ELF-1 (cell line): Measurements from ENCODE around the gene TEX52.
"Not testable (repeated sequence)": the region's sequence is repeated elsewhere in the genome, so short reads cannot be mapped to it uniquely, and the experiment has no call there.

Source experiments
- DNase-seq: peaks from one replicate; pipeline ENCODE4 v3.0.0-alpha.2; 2016; ENCODE audit warnings: low read depth, low spot score

Gene TEX52

DNA sequence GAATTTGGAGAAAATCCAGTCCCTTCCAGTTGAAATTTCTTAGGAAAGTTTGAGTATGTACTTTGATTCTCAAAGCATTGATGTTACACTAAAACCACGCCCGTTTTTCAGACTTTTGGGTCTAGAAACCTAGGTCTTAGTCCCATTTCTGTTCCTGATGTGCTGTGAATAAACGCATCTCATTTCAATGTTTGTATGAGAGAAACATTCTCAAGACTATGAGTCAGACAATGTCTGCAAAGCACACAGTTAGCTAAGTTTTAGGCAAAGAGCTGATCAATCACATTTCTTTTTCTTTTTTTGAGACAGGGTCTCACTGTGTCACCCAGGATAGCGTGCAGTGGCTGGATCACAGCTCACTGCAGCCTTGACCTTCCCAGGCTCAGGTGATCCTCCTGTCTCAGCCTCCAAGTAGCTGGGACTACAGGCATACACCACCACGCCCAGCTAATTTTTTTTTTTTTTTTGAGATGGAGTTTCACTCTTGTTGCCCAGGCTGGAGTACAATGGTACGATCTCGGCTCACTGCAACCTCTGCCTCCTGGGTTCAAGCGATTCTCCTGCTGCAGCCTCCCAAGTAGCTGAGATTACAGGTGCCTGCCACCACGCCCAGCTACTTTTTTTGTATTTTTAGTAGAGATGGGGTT is 12.3 kb upstream of the TEX52 start:
- not testable (repeated sequence) for DNase-seq

DNA sequence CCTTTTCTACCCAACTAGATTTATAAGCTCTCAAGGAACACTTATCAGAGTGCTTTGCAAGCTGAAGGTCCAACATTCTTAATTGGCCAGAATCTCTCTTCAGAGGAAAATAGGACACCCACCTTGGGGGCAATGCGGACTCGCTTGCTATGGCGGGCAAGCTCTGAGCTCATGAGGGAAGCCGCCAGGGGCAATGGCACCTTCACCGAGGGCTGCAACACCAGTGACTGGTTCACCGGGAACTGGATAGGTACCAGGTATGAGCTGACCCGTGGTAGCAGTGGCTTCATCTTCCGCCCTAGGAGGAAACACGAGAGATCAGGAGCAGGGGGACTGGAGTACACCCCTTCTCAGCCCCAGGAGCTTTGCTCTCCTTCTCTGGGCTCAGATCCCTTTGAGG is 7.4 kb upstream of the TEX52 start:
- DNase-seq, result no peak

DNA sequence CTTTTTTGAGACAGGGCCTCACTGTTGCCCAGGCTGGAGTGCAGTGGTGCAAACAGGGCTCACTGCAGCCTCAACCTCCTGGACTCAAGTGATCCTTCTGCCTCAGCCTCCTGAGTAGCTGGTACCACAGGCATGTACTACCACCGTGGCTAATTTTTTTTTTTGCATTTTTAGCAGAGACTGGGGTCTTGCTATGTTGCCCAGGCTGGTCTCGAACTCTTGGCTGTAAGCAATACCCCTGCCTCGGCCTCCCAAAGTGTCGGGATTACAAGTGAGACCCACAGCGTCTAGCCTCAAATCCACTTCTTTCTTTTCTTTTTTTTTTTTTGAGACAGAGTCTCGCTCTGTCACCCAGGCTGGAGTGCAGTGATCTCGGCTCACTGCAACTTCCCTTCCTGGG is 6.6 kb upstream of the TEX52 start:
- DNase-seq, result not testable (repeated sequence)

DNA sequence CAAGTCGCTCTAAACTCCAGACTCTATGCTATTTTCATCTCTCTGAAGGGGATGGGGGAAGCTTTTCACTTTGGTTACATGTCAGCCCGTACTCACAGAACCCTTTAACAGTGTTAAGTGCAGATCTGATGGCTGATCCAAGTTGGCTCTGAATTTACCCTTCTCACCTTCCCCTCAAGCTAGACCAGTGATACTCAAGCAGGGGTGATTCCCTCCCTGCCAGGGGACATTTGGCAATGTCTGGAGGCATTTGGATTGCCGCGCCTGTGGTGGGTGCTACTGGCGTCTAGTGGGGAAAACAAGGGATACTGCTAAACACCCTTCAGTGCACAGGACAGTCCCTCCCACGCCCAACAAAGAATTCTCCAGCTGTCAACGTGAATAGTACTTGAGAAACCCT is 6.0 kb upstream of the TEX52 start:
- no peak for DNase-seq

DNA sequence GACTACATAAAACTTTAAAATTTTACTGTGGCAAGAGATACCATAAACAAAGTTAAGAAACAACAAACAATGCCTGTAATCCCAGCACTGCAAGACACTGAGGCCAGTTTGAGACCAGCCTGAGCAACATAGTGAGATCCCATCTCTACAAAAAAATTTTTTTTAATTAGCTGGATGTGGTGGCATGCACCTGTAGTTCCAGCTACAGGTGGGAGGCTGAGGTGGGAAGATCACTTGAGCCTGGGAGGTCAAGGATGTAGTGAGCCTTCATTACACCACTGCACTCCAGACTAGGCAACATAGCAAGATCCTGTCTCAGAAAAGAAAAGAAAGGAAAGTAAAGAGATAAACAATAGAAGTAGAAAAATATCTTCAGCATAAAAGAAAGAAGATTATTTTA is 3.3 kb upstream of the TEX52 start:
- DNase-seq, result no peak

DNA sequence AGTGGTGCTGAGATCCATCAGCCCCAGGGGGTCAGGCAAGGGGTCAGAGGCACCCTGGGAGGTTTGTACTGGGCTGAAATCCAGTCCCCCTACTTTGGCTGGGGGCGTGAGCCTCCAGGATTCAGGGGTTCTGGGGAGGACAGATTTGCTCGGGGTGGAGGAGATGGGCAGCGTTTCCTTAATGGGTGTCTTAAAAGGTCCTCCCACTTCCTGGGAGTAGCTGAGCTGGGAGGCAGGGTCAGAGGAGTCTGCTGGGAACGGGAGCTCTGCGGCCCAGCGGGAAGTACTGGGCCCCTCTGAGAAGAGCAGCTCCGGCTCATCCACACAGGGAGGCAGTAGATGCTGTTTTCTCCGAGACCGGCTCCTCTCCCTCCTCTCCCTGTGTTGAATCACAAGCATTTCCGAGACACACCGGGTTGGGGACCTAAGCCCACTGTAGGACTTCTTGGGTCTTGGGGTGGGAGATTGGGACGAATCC is 2.1 kb upstream of the TEX52 start:
- no peak for DNase-seq

DNA sequence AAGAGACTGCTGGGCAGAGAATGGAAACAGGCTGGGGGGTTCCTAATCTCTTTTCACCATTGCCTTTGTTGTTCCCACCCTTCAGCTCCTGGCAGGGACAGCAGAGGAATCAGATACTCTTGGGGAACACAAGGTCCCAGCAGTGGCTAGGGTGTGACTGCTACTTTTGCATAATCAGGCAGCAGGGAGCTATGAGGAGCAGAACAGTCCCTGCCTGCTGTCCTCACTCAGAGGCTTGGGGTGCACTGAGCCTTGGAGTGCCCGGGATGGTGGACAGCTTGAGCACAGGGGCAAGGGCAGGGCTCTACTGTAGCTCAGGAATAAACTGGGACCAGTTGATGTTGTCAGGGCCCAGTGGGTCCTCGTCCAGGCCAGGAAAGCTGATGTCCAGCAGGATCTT is 1.5 kb upstream of the TEX52 start:
- DNase-seq, result no peak

DNA sequence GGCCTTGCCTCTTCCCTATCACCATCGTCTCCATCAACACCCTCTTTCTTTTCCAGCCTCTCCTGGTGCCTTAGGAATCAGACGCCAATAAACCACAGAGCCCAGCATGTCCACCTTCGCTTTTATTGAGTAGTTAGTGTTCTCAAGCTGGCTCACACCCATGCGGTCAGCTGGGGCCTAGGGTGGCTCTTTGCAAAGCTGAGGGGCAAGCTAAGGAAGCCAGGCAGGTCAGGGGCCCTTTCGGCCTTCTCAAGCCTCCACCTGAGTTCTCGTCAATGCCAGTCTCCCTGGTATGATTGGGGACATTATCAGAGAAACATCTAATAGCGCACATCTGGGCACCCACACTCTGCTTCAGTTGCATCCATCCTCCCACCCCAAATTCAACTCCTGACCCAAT is 737 bp upstream of the TEX52 start:
- DNase-seq, result no peak

DNA sequence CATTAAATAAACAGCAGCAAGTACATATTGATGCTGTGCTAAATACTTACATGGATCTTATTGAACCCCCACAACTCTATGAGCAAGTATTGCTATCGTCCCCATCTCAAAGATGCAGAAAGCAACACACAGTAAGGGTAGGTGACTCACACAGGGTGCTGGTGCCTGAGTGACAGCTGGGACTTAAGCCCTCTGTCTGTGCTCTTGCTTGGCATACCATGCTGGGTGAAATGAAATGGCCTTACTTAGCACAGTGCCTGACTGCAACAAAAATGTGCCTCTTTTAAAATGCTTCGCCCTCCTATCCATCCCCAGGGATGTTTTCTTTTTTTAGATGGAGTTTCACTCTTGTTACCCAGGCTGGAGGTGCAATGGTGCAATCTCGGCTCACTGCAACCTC is 788 bp downstream of the TEX52 start:
- no peak for DNase-seq

DNA sequence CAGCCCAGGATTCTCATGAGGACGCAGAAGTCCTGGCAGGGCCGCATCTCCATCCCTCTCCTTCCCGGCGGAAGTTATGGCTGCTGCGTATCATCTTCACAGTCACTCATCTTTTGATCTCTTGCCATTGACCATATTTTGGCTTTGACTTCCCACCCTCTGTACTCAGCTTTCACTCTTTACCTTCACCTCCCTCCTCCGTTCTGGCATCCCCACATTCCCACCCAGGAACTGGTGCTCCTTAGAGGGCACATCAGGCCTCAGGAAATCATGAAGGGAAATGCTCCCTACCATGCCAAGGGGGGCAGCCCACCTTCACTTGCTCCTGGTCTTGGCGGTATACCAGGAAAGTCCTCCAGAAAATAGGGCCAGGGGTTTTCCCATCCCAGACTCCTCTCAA is 1.3 kb downstream of the TEX52 start:
- no peak for DNase-seq

DNA sequence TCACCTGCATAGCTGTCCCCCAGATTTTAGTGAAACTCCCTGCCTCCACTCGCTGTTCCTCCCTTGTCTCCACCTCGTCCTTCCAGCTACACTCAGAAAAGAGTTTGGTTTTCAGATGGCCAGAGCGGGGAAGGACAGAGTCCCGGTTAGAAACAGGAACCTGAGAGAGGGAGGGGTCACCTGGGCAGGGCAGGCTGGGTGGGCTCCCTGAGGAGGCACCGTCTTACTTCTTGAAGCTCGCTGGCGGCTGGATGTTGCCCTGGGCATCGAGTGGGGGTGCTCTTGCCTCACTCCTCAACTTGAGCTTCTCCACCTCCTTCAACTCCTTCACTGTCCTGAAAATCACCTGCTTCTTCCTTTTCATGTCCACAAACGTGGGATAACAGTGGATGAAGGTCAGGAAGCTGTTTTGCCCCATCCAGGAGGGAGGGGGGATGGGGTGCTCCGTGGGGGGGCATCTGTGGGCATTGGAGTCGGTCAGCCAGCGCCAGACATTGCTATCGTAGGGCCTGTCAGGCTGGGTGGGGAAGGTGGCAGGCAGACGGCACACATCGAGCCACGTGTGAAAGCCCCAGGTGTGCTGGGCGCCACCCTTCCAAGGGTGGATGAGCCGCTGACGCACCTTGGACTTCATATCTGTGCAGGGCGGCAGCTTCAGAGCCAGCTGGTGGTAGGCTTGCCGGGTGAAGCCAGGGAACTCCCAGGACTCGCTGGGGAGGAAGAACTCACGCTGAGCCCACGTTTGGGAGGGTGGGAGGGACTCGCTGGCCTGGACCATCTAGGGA is 2.0 kb downstream of the TEX52 start:
- no peak for DNase-seq

DNA sequence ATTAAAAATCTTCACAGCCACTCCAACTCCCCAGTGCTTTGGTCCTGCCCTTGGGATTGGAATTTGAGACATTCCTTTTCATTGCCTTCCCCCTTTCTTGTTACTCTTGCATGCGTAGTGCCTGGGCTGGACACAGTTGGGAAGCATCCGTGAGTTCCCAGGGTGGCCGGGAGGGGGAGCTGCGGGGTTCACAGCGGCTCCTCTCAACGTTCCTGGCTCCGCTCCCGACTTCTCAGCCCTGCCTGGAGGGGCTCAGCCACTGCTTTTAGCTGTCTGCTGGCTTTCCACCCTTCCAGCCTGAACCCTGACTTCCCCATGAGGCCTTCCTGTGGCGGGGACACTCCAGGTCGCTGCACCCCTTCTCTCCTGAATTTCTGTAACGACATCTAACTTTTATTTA is 3.2 kb downstream of the TEX52 start:
- peak; percentile 98 for DNase-seq

DNA sequence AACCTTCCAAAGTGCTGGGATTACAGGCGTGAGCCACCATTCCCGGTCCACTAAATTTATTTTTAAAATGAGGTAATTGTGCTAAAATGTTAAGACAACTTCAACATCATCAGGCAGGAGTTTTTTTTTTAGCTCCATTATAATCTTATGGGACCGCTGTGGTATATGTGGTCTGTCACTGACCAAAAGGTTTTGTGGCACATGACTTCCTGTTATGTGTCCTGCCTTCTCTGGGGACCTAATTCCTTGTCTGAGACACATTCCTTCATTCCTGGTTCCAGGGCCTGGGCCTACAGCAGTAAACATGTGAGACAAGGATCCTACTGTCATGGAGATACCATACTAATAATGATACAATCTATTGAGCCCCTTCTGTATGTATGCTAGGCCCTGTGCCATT is 4.9 kb downstream of the TEX52 start:
- DNase-seq, result no peak

DNA sequence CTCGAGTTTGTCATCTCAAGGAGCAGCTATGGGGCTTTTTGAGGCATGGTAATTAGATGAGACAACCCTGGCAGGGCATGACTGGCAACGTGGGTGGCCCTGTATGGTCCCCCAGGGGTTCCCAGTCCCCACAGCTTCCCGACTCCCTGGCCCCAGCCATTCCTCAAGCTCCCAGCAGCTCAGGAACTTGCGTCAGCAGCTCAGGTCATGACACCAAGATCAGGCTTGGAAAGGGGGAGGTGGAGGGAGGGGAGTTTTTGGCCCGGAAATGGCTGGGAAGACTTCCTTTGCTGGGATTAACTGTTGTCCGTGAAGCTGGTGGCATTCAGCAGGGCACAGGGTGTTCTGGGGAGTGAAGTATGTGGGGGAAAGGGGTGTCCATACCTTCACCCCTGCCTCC is 11.6 kb downstream of the TEX52 start:
- DNase-seq, result peak; percentile 34

DNA sequence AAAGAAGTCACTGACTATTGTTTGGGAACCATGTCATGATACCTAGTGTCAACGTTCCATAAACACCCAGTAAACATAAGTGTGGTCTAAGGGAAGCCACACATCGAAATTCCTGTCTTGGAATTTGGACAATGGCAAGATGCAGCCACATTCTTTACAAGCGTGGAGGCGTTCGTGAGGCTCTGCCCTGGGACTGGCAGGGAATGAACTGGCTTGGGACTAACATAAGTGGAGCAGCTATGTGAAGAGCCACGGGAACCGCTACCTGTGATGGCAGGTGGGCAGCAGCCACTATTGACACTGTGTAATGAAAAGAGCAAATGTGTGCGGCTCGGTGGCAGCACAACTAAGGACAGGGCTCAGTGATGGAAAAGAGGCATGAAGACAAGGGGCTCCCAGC is 12.1 kb downstream of the TEX52 start:
- no peak for DNase-seq

DNA sequence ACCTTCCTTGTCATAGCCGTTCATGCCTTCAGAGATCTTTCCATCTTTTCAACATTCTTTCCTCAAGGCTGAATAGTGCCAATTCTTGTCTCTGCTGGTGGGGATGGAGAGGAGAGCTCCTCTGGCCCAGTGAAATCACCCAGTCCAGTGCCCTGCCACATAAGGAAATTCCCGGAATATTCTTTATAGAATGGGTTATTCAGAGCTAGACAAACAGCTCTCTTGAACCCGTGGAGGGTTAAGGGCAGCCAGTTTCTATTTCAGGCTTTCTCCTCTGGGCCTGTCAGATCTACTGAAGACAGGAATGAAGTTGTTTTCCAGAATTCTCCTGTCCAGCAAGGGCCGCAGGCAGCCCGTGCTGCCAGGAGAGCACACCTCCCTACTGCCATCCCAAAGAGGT is 13.9 kb downstream of the TEX52 start:
- DNase-seq, result no peak

DNA sequence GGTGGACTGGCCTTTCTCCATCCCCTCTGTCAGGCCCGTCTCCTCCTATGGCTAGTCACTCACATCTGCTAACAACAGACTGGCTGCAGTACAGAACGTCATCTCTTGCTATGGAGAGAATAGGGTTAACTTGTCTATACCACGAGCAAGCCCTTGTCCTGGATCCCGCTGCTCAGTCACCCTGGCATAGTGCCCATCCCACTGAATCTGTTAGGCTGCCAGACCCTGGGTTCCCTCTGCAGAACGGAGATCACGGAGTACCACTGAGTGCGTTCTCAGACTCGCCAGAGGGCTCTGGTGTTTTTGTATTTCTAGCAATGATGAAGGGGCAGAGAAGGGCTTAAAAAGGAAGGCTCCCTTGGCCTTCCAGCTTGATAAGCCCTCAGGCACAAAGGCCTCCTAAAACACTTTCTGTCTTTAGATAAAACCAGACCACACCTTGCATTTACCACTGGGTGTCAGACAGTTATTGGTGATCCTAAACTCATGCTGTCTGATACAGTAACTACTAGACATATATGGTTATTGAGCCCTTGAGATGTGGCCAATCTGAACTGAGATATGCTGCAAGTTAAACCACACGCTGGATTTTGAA is 15.7 kb downstream of the TEX52 start:
- DNase-seq, result no peak

DNA sequence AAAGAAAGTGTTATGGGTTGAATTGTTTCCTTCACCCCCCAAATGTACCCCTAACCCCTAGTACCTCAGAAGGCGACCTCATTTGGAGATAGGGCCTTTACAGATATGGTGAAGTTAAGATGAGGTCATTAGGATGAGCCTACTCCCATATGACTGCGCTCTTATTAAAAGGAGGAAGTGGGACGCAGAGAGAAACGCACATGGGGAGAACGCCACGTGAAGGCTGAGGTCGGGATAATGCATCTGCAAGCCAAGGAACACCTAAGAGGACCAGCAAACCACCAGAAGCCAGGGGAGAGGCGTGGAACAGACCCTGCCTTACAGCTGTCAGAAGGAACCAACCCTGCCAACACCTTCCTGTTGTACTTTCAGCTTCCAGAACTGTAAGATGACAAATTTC is 20.3 kb downstream of the TEX52 start:
- no peak for DNase-seq

DNA sequence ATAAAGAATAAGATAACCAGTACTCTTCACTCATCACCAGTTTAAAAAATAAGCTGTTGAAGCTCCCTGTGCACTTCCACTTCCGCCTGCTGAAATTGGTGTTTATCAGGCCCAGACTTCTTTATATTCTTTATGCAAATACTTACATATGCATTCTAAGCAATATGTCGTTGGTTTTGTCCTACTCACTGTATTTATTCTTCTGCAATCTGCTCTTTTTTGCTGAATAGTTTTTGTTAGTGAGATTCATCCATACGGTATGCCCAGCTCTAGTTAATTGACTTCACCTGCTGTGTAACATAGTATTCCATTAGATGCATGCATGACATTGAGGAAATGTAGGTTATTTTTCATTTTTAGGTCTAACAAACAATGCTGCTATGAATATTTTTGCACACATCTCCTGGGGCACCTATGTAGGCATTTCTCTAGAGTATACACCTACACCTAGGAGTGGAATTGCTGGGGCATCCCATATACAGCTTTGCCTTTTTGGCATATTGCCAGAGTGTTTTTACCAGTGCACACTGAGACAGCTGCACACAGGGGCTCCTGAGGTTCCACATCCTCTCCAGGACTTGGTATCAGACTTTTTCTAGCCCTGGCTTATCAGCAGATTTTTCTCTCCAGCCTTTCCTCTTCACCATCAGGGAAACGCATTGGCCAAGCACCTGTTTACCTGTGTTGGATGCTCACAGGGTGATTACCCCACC is 21.0 kb downstream of the TEX52 start:
- no peak for DNase-seq

DNA sequence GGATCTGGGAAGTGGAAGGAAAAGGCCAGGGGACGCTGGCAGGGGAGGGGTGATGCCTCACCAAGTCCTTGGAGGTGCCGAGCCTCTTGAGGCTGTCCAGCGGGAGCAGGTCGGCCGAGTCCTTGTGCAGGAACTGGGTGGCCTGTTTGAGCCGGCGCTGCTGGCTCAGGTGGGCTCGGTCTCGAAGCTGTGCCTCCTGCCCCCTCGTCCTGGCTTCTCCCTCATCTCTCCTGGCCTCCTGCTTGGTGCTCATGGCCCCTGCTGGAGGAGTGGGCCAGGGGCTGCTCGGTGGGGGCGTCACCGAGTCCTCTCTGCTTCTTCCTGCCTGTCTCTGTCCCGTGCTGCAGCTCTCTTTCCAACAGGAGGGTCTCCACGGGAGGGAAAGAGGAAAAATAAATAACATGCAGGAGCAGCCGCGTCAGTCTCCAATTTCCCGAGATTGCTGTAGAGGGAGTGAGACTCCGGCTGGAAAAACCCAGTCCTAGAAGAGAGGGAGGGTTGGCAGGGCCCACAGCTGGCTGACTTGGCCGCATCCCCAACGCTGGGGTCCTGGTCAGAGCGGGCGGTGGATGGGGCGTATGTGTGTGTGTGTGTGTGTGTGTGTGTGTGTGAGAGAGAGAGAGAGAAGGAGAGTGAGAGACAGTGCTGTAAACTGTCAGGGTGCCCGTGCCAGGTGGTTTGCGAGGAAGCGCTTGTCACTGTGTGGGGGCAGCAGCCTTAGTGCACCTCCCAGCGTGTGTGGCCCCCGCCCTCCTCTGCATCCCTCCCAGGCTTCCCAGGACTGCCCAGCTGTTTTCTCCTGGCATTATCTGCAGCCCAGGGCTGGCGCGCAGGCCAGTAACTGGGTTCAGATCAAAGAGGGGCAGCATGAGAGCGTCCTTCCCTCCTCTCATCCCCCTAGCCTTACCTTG is 22.0 kb downstream of the TEX52 start, which contains the start of gene NRIP2:
Gene NRIP2, minus strand, starts transcription at position 455 of the 911 bp plus-strand sequence. Its CDS starts 52 bp downstream, at position 403.
- DNase-seq, result peak; percentile 35

DNA sequence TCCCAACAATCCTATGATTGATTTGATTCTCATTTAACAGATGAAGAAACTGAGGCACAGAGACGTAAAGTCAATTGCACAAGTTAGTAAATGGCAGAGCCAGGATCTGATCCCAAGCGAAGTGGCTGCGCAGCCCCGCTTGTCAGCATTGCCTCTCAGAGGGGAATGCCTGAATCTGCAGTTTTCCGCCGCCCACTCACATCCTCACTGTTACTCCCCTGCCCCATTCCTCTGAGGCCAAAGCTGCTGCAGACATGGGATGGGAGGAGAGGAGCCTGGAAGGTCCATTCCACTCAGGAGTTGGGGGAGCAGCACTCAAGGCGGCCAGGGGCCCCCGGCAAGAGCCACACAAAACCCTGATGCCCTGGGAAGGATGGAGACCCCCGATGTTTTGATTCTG is 23.0 kb downstream of the TEX52 start:
- no peak for DNase-seq
